HG03103 (cell line): ENCODE data around the gene SECISBP2L.

ENCODE experiments used
- ATAC-seq: cut with Tn5 transposase; IDR thresholded peaks from one replicate; pipeline ENCODE4 v1.9.1; 2021; ENCODE audit warnings: low read depth; ENCODE audit not compliant: unreplicated experiment

Gene SECISBP2L

GRCh38 chr15:48967336-48967735 lies 78.9 kb downstream of the SECISBP2L start:
- no peak for ATAC-seq

GRCh38 chr15:48966595-48967301 lies 79.5 kb downstream of the SECISBP2L start:
- peak; percentile 72 for ATAC-seq

GRCh38 chr15:48965972-48966371 lies 80.3 kb downstream of the SECISBP2L start:
- ATAC-seq = peak; percentile 59

GRCh38 chr15:48964898-48965297 lies 81.3 kb downstream of the SECISBP2L start:
- no peak for ATAC-seq

GRCh38 chr15:48963524-48964113 lies 82.6 kb downstream of the SECISBP2L start, which contains the start of gene SHC4:
TSS of gene SHC4 (minus strand) at chr15:48963919. CDS start at chr15:48963015, 904 bp downstream.
- no peak for ATAC-seq

GRCh38 chr15:48962662-48963523 lies 83.4 kb downstream of the SECISBP2L start:
- no peak for ATAC-seq

GRCh38 chr15:48955967-48956366 lies 90.3 kb downstream of the SECISBP2L start:
- no peak for ATAC-seq

GRCh38 chr15:48955370-48955769 lies 90.9 kb downstream of the SECISBP2L start:
- ATAC-seq = no peak

GRCh38 chr15:48954538-48954937 lies 91.7 kb downstream of the SECISBP2L start:
- ATAC-seq = no peak

- ATAC-seq = no peak
Measured at GRCh38 chr15:48946840-48947187, 99.4 kb downstream of the SECISBP2L start.

- no peak for ATAC-seq
Measured at GRCh38 chr15:48946074-48946839, 100.0 kb downstream of the SECISBP2L start.

GRCh38 chr15:48945386-48945785 lies 100.9 kb downstream of the SECISBP2L start:
- ATAC-seq = no peak

- no peak for ATAC-seq
Measured at GRCh38 chr15:48941904-48942303, 104.3 kb downstream of the SECISBP2L start.

GRCh38 chr15:48940508-48940907 lies 105.7 kb downstream of the SECISBP2L start:
- ATAC-seq = peak; percentile 79

- ATAC-seq = no peak
Measured at GRCh38 chr15:48939648-48940047, 106.6 kb downstream of the SECISBP2L start.
